ENCODE results near the gene MTRFR.
"Not testable (repeated sequence)": the region's sequence is repeated elsewhere in the genome, so short reads cannot be mapped to it uniquely, and the experiment has no call there.

MTRFR gene

GRCh38 chr12:123232807-123233504 lies at the start of gene MTRFR, which contains the start of gene MPHOSPH9:
TSS of gene MTRFR (plus strand) at chr12:123233436. CDS start at chr12:123253675, 20,239 bp downstream.
TSS of gene MPHOSPH9 (minus strand) at chr12:123233141. CDS start at chr12:123230364, 2,777 bp downstream.
- DNase-seq (ENCODE audit: low read depth), result peak; percentile 96

- DNase-seq (ENCODE audit: low read depth), result no peak
These were observed 45.6 kb upstream of the MTRFR start for GRCh38 chr12:123187637-123188036.

DNA sequence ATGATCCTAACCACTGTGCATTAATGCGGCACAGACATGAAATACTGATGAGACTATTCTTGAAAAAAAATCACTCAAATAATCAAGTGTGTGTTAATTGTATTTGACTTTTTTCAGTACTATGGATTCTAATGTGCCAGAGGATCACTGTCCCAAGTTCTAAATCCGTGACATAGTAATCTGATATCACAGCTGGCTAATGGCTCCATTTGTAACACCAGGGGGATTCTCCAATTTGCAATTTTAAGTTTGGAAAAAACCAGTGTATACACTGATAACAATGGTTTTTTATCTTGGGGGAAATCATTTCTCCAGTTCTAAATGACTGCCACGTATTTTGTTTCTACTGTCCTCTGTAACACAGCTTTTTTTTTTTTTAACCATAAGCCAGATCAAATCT lies 33.3 kb upstream of the MTRFR start:
- DNase-seq (ENCODE audit: low read depth), result no peak

DNA sequence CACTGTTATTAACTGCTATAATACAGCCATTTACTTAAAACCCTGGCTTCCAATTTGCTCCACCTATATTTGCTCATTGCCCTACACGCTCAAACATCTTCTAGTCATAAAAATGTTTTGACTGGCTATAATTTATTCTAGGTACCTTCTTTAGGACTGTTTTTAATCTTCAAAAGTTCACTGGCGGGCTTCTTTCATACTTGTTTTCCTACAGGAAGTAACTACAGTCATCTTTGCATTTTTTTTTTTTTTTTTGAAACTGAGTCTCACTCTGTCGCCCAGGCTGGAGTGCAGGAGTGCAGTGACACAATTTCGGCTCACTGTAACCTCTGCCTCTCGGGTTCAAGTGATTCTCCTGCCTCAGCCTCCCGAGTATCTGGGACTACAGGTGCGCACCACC lies 32.8 kb upstream of the MTRFR start:
- no peak for DNase-seq (ENCODE audit: low read depth)

GRCh38 chr12:123206794-123207193 lies 26.4 kb upstream of the MTRFR start:
- DNase-seq (ENCODE audit: low read depth), result peak; percentile 1

DNA sequence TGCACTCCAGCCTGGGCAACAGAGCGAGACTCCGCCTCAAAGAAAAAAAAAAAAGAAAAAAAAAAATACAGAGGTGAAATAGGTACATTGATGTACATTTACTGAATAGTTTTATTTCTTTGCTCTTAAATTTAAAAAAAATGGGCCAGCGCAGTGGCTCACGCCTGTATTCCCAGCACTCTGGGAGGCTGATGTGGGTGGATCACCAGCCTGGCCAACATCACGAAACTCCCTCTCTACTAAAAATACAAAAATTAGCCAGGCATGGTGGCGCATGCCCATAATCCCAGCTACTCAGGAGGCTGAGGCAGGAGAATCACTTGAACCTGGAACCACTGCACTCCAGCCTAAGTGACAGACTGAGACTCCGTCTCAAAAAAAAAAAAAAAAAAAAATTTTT lies 25.4 kb upstream of the MTRFR start:
- DNase-seq (ENCODE audit: low read depth), result not testable (repeated sequence)

DNA sequence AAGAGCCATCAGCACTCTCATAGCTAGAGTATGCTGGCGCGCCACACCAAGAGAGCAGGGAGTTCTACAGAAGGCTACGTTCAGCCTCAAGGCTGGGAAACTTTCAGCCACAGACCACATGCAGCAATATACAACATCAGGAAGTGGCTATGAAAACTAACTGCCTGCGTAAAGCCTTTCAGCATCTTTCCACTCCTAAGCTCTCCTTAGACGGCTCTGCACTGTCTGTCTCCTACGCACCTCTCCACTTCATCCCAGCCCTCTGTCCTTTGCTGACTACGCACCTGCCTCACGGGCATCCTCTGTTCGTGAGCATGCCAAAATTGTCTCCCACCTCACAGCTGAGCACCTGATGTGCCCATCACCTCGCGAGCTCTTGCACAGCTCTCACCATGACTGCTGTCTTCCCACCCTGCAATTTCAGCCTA lies 10.0 kb upstream of the MTRFR start:
- DNase-seq (ENCODE audit: low read depth), result no peak

DNA sequence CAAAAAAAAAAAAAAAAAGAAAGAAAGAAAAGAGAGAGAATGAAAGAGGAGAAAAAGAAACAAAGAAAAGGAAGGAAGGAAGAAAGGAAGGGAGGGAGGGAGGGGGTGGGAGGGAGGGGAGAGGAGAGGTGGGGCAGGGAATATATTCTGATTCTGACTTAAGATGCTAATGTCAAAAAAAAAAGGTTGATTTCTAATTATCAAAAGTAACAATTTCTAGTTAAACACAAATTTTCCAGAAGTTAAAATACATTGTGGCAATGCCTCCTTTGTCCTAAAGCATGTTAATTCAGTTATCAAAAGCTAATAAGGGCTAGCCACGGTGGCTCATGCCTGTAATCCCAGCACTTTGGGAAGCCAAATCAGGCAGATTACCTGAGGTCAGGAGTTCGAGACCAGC lies 7.8 kb upstream of the MTRFR start:
- DNase-seq (ENCODE audit: low read depth), result no peak

GRCh38 chr12:123227581-123228258 lies 5.5 kb upstream of the MTRFR start:
- no peak for DNase-seq (ENCODE audit: low read depth)

GRCh38 chr12:123229051-123229450 lies 4.2 kb upstream of the MTRFR start:
- DNase-seq (ENCODE audit: low read depth), result no peak

- DNase-seq (ENCODE audit: low read depth), result no peak
These were observed 1.3 kb upstream of the MTRFR start for GRCh38 chr12:123231931-123232330.

GRCh38 chr12:123232472-123232806 lies 797 bp upstream of the MTRFR start:
- no peak for DNase-seq (ENCODE audit: low read depth)

DNA sequence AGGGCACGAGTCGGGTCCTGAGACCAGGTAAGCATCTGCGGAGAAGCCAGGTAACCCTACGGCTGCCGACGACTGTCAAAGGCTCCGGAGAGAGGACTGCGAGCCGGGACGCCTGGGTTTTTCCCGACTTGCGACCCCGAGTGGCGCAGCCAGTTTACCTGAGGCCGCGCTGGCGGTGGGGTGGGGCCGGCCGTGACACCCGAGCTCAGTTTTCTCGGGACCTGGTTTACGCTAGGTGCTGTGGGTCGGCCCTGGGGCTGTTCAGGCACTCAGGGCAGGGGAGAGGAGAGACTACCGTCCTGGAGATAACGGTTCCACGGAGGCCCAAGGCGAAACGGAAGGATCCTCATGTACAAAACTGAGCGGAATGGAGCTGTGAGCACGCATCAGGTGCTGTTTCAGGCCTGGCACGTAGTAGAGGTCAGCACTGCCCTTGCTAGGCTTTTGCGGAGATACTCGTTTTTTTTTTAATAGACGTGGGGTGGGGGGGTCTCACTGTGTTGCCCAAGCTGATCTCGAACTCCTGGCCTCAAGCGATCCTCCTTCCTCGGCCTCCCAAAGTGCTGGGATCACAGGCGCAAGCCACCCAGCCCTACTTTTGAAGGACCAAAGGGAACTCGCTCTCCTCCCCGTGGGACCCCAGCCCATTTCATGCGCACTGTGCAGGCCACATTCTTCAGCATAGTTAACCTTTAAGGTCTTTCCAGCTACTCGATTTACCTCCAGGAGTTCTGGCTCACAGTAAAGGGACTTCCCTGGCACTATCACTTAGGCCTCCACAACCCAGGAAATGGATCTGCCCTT lies 471 bp downstream of the MTRFR start:
- DNase-seq (ENCODE audit: low read depth), result no peak

- no peak for DNase-seq (ENCODE audit: low read depth)
These were observed 4.6 kb downstream of the MTRFR start for GRCh38 chr12:123237646-123238329.

DNA sequence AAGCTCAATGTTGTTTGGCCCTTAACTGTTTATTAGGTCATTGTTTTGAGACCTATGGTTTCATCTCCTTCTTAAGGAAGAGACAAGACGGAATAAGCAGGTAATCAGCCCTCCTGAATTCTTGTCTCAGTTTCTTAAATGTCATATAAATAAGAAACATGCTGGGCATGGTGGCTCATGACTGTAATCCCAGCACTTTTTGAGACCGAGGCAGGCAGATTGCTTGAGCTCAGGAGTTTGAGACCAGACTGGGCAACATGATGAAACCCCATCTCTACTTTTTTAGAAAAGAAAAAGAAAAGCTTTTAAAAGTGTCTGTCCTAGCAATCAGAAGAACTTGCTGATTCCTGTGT lies 5.1 kb downstream of the MTRFR start:
- no peak for DNase-seq (ENCODE audit: low read depth)

DNA sequence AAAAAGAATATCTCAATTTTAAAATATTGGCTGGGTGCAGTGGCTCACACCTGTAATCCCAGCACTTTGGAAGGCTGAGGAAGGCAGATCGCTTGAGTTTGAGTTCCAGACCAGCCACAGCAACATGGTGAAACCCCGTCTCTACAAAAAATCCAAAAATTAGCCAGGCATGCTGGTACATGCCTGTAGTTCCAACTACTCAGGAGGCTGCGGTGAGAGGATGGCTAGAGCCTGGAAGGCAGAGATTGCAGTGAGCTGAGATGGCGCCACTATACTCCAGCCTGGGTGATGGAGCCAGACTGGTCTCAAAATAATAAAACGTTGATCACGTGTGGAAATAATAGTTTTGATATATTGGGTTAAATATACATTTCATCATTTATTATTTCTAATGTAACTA lies 5.7 kb downstream of the MTRFR start:
- DNase-seq (ENCODE audit: low read depth), result no peak

DNA sequence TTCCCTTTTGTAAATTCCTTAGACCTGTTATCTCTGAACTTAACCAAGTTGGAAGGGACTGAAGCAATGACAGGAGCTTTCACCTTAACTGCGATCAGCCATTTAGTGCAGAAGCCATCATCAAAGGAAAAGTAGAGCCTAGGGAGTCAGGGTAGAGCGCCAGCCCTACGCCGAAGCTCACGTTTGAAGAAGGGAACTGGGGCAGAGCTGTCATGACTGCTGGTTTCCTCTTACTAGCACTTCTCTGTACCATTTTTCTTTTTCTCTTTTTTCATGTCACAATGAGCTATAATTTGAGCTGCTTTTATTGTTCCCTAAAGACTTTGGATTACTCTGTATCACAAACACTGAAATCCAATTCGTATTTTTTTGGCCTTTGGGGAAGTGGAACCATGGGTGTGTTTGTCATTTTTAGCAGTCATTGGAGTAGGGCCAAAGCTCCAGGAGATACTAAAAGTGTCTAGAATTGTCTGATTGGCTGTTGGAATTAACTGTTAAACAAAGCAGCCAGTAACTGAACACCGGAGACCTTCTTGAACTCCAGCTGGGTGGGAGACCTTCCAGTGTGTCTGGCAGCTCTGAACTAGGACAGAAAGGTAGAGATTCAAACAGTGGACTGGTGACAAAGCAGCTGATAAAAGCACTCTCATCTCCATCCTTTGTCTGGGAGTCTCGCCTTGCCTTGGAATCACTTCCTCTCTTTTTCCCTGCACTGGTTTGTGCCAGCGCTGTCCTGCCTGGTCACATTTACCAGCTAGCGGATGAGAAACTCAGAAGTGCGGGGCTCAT lies 9.1 kb downstream of the MTRFR start:
- no peak for DNase-seq (ENCODE audit: low read depth)

DNA sequence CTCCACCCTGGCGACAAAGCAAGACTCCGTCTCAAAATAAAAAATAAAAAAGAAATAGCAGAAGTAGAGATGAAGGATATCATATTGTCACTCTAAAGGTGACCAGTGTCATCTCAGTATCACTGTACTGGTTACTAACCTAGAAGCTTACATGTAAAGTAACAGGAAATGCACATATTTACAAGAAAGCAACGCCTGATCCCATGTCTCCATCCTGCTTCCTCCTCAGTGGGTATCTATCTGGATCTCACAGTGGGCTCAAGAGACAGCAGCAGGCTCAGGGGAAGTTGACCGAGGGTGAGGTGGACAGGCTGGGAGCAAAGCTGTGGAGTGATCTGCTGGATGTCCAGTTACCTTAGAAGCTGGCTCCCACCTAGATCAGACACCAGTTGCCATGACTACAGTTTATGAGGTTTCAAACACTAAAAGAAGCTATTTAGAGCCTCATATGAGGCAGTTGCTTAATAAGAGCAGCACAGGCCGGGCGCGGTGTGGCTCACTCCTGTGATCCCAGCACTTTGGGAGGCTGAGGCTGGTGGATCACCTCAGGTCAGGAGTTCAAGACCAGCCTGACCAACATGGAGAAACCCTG lies 10.5 kb downstream of the MTRFR start:
- no peak for DNase-seq (ENCODE audit: low read depth)

GRCh38 chr12:123245678-123246077 lies 12.4 kb downstream of the MTRFR start:
- DNase-seq (ENCODE audit: low read depth), result no peak

DNA sequence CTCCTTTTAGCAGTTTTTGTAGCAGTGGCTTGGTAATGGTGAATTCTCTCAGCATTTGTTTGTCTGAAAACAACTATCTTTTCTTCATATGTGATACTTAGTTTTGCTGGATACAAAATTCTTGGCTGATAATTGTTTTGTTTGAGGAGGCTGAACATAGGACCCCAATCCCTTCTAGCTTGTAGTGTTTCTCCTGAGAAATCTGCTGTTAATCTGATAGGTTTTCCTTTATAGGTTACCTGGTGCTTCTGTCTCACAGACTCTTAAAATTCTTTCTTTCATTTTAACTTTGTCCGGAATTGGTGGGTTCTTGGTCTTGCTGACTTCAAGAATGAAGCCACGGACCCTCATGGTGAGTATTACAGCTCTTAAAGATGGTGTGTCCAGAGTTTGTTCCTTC lies 14.9 kb downstream of the MTRFR start:
- not testable (repeated sequence) for DNase-seq (ENCODE audit: low read depth)

Data from GM04503 (cell line).